ENCODE data around the gene MAPK8. TPM values are rescaled to one million over a fixed set of nuclear protein-coding genes. Genes with fewer than 3 reads are reported as not detected.

Gene MAPK8
- total and polyA plus RNA-seq, 4 donors: 9.1 to 142 (median 24.2) TPM

DNA sequence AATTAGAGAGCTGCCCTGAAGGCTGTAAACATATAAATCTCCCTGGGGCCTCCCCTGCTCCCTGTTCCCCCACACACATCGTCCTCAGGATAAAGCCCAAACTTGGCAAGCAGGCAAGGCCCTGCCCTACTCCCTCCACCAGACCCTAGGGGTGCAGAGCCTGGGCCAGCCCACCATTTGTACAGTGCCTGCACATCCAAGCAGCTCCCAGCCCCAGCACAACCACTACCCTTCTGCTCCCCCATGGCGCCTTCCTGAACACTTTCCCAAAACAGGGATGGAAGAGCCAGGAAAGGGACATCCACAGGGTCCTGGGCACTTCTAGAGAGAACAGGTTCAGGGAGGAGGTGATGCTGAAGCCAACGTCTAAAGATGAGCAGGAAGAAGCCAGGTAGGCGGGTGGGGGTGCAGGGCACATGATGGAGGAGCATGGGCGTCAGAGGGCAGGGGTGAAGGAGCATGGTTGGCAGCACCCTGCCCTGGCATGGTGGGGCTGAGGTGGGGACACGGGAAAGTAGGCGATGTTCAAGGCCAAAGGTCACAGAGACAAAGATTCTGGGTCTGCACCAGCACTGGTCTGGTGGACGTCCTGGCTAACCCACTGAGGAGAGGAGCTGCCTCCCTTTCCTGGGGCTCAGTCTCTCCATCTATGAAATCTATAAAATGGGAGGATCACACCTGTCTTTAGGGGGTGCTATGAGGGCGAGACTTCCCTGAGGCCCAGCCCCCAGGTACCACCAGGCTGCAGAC, 157.8 kb downstream of the MAPK8 start:
- ATAC-seq (ENCODE audit: insufficient read depth, low FRiP score) (no peak), DNase-seq (peak in 1 of 3 donors; percentile 10)
- H3K4me1 ChIP-seq (ENCODE audit: control insufficient read depth in 5 of 5, insufficient read depth in 5 of 5, low read length in 5 of 5): peaks cover 0 to 23% (median 0%) of the 10 kb centered on the region in 5 donors
- no peak overlapping the region for H3K4me3 ChIP-seq
- WGBS, 2 donors: 84 to 88% methylated on average over 9 of the region's 9 CpGs
- H3K9me3 ChIP-seq (ENCODE audit: control insufficient read depth in 4 of 4, insufficient read depth in 3 of 4, low read length in 3 of 4): peaks cover 0 to 2% (median 0%) of the 10 kb centered on the region in 4 donors
- no peaks in the 10 kb centered on the region for H3K27me3 ChIP-seq (ENCODE audit: control insufficient read depth in 3 of 3, insufficient read depth in 3 of 3, low read length in 2 of 3)
- H3K27ac ChIP-seq (ENCODE audit: low read depth in 1 of 2, low read length in 1 of 2): no peak overlapping the region
- no peak overlapping the region for H3K9ac ChIP-seq (ENCODE audit: insufficient read depth in 1 of 2, low read length in 2 of 2)
- TF ChIP-seq, protein P1, sequence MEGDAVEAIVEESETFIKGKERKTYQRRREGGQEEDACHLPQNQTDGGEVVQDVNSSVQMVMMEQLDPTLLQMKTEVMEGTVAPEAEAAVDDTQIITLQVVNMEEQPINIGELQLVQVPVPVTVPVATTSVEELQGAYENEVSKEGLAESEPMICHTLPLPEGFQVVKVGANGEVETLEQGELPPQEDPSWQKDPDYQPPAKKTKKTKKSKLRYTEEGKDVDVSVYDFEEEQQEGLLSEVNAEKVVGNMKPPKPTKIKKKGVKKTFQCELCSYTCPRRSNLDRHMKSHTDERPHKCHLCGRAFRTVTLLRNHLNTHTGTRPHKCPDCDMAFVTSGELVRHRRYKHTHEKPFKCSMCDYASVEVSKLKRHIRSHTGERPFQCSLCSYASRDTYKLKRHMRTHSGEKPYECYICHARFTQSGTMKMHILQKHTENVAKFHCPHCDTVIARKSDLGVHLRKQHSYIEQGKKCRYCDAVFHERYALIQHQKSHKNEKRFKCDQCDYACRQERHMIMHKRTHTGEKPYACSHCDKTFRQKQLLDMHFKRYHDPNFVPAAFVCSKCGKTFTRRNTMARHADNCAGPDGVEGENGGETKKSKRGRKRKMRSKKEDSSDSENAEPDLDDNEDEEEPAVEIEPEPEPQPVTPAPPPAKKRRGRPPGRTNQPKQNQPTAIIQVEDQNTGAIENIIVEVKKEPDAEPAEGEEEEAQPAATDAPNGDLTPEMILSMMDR (IDR thresholded peaks at IDR 0.05; ENCODE audit: control extremely low read depth, extremely low read depth): no peak
- no peaks in the 10 kb centered on the region for H3K36me3 ChIP-seq (ENCODE audit: control insufficient read depth in 4 of 4, insufficient read depth in 4 of 4, low read length in 4 of 4)

GRCh38 chr10:48464871-48465736, 158.6 kb downstream of the MAPK8 start:
- no peaks in the 10 kb centered on the region for H3K36me3 ChIP-seq (ENCODE audit: control insufficient read depth in 4 of 4, insufficient read depth in 4 of 4, low read length in 4 of 4)
- no peak for ATAC-seq (ENCODE audit: insufficient read depth, low FRiP score)
- no peak overlapping the region for H3K9ac ChIP-seq (ENCODE audit: insufficient read depth in 1 of 2, low read length in 2 of 2)
- no peak overlapping the region for H3K4me3 ChIP-seq
- peak; percentile 23 to 52 (median 31) for DNase-seq
- TF ChIP-seq, protein P1 (IDR thresholded peaks at IDR 0.05; ENCODE audit: control extremely low read depth, extremely low read depth): no peak
- peaks cover 0 to 31% (median 0%) of the 10 kb centered on the region in 5 donors for H3K4me1 ChIP-seq (ENCODE audit: control insufficient read depth in 5 of 5, insufficient read depth in 5 of 5, low read length in 5 of 5)
- no peak overlapping the region for H3K27ac ChIP-seq (ENCODE audit: low read depth in 1 of 2, low read length in 1 of 2)
- peaks cover 0 to 2% (median 0%) of the 10 kb centered on the region in 4 donors for H3K9me3 ChIP-seq (ENCODE audit: control insufficient read depth in 4 of 4, insufficient read depth in 3 of 4, low read length in 3 of 4)
- no peaks in the 10 kb centered on the region for H3K27me3 ChIP-seq (ENCODE audit: control insufficient read depth in 3 of 3, insufficient read depth in 3 of 3, low read length in 2 of 3)
- WGBS, 2 donors: 56 to 66% methylated on average over 26 to 27 of the region's 27 CpGs

- ATAC-seq (ENCODE audit: insufficient read depth, low FRiP score) (no peak), DNase-seq (peak in 1 of 3 donors; percentile 15)
- Histone ChIP-seq H3K9me3 (ENCODE audit: control insufficient read depth in 4 of 4, insufficient read depth in 3 of 4, low read length in 3 of 4) (peaks cover 0 to 2% (median 0%) of the 10 kb centered on the region in 4 donors), H3K27me3 (ENCODE audit: control insufficient read depth in 3 of 3, insufficient read depth in 3 of 3, low read length in 2 of 3) (no peaks in the 10 kb centered on the region), H3K27ac (ENCODE audit: low read depth in 1 of 2, low read length in 1 of 2) (no peak overlapping the region), H3K9ac (ENCODE audit: insufficient read depth in 1 of 2, low read length in 2 of 2) (no peak overlapping the region), H3K4me1 (ENCODE audit: control insufficient read depth in 5 of 5, insufficient read depth in 5 of 5, low read length in 5 of 5) (peaks cover 0 to 38% (median 0%) of the 10 kb centered on the region in 5 donors), H3K36me3 (ENCODE audit: control insufficient read depth in 4 of 4, insufficient read depth in 4 of 4, low read length in 4 of 4) (no peaks in the 10 kb centered on the region), H3K4me3 (no peak overlapping the region)
- TF ChIP-seq, protein P1 (IDR thresholded peaks at IDR 0.05; ENCODE audit: control extremely low read depth, extremely low read depth): no peak
- WGBS, 2 donors: 48 to 81% methylated on average over 42 of the region's 42 CpGs
These were observed 159.5 kb downstream of the MAPK8 start for GRCh38 chr10:48465860-48466521.
